B cell (primary cell): ENCODE measurements around the gene SERPINB12. TPM values are rescaled to one million over a fixed set of nuclear protein-coding genes. Genes with fewer than 3 reads are reported as not detected.

ENCODE experiments used
- ATAC-seq: fragments of 200-7000 bp; cut with Tn5 transposase; one replicate; pipeline ENCODE4 v1.10.0; 2021; ENCODE audit warnings: low read depth, mild to moderate bottlenecking, moderate number of reproducible peaks, moderate library complexity
- CTCF ChIA-PET: fragments of 350-600 bp; sonication (Branson Sonifier 250); formaldehyde crosslinking; loops from one replicate; lab custom pipeline; 2021; ENCODE audit warnings: antibody characterized with exemption, inconsistent platforms; lab: Charles Lee
- POLR2A ChIA-PET: fragments of 350-600 bp; sonication (Branson Sonifier 250); formaldehyde crosslinking; loops from one replicate; lab custom pipeline; 2021; ENCODE audit warnings: antibody characterized with exemption; lab: Charles Lee
- DNase-seq: peaks from one replicate; pipeline ENCODE4 v3.0.0; 2013
- H2AFZ ChIP-seq: 2 replicates; pipeline ENCODE4 v1.6.1; 2012; ENCODE audit warnings: mild to moderate bottlenecking, low read depth, low read length; ENCODE audit not compliant: insufficient read depth, poor library complexity, severe bottlenecking
- H3K27ac ChIP-seq, 2 donors: 1 replicate in 1 of 2; 2 replicates in 1 of 2; pipeline ENCODE4 v1.5.1; 2012 to 2013; ENCODE audit warnings: low read length in 2 of 2, mild to moderate bottlenecking in 2 of 2, moderate library complexity in 1 of 2
- H3K27me3 ChIP-seq, 4 experiments: fragments of 200-600 bp in 1 of 4; sonication (generic) in 1 of 4; replicated peaks in 1 of 4; 1 replicate in 2 of 4; 2 replicates in 2 of 4; pipeline versions ENCODE4 v1.6.1 to v1.7.0; 2013 to 2016; ENCODE audit warnings: low read length in 3 of 4, mild to moderate bottlenecking in 2 of 4, mixed read lengths in 1 of 4, moderate library complexity in 1 of 4; ENCODE audit not compliant: insufficient read depth in 4 of 4, control insufficient read depth in 3 of 4; ENCODE audit errors: control extremely low read depth in 1 of 4
- H3K36me3 ChIP-seq, 2 experiments: replicated peaks in 1 of 2; 1 replicate in 1 of 2; 2 replicates in 1 of 2; pipeline versions ENCODE4 v1.6.1 to v1.7.1; 2013; ENCODE audit warnings: low read length in 1 of 2; ENCODE audit not compliant: insufficient read depth in 2 of 2, control insufficient read depth in 1 of 2; ENCODE audit errors: control extremely low read depth in 1 of 2, extremely low read depth in 1 of 2
- H3K4me1 ChIP-seq, 2 donors: fragments of 200-600 bp in 1 of 2; sonication (generic) in 1 of 2; 1 replicate in 1 of 2; 2 replicates in 1 of 2; pipeline versions ENCODE4 v1.5.1 to v1.6.1; 2013 to 2017; ENCODE audit warnings: low read length in 2 of 2; ENCODE audit not compliant: control insufficient read depth in 2 of 2, insufficient read depth in 2 of 2
- H3K4me2 ChIP-seq: replicated peaks from 2 replicates; pipeline ENCODE3; 2012; ENCODE audit warnings: mild to moderate bottlenecking, low read depth, low read length; ENCODE audit not compliant: poor library complexity, severe bottlenecking
- H3K4me3 ChIP-seq, 5 experiments: fragments of 200-600 bp in 1 of 5; sonication (generic) in 1 of 5; 1 replicate in 3 of 5; 2 replicates in 2 of 5; pipeline versions ENCODE4 v1.5.1 to v1.7.0; 2011 to 2016; ENCODE audit warnings: low read length in 4 of 5, mild to moderate bottlenecking in 4 of 5, low read depth in 2 of 5, control low read depth in 1 of 5, moderate library complexity in 1 of 5; ENCODE audit not compliant: insufficient read depth in 1 of 5; ENCODE audit errors: control extremely low read depth in 1 of 5, extremely low read depth in 1 of 5
- H3K79me2 ChIP-seq: fragments of 200-600 bp; sonication (generic); one replicate; pipeline ENCODE4 v1.6.0; 2016; ENCODE audit warnings: low read length; ENCODE audit not compliant: control insufficient read depth, insufficient read depth
- H3K9ac ChIP-seq: fragments of 200-600 bp; sonication (generic); 2 replicates; pipeline ENCODE4 v1.6.1; 2017; ENCODE audit warnings: mild to moderate bottlenecking, low read length, moderate library complexity
- H3K9me3 ChIP-seq, 3 donors: one replicate each; pipeline versions ENCODE4 v1.6.1 to v1.7.1; 2013; ENCODE audit warnings: low read length in 2 of 3; ENCODE audit not compliant: control insufficient read depth in 2 of 3, insufficient read depth in 1 of 3; ENCODE audit errors: control extremely low read depth in 1 of 3
- H4K20me1 ChIP-seq: 2 replicates; pipeline ENCODE4 v1.6.0; 2012; ENCODE audit warnings: mild to moderate bottlenecking, low read length; ENCODE audit not compliant: insufficient read depth, control insufficient read depth, poor library complexity, severe bottlenecking
- H3K27ac Mint-ChIP-seq: one replicate; pipeline ENCODE4 v1.8.0; 2021; ENCODE audit warnings: mixed read lengths
- H3K27me3 Mint-ChIP-seq: one replicate; pipeline ENCODE4 v1.8.0; 2021; ENCODE audit warnings: mixed read lengths
- H3K4me1 Mint-ChIP-seq: one replicate; pipeline ENCODE4 v1.8.0; 2021; ENCODE audit warnings: mixed read lengths
- H3K4me3 Mint-ChIP-seq: one replicate; pipeline ENCODE4 v1.8.0; 2021; ENCODE audit warnings: mixed read lengths
- H3K9me3 Mint-ChIP-seq: one replicate; pipeline ENCODE4 v1.8.0; 2022; ENCODE audit warnings: mixed read lengths; ENCODE audit not compliant: insufficient read depth
- CTCF ChIP-seq: fragments of 200-600 bp; IDR thresholded peaks from one replicate; pipeline ENCODE4 v1.8.0; 2022; ENCODE audit warnings: antibody characterized with exemption, mild to moderate bottlenecking
- EZH2 ChIP-seq: IDR thresholded peaks from 2 replicates; pipeline ENCODE4 v1.6.1; 2012; ENCODE audit warnings: borderline replicate concordance, low read depth, mild to moderate bottlenecking, moderate library complexity, low read length; ENCODE audit not compliant: insufficient read depth, poor library complexity, severe bottlenecking
- WGBS: methylation state at CpG from one replicate; pipeline ENCODE4 v1.1.5; 2013; ENCODE audit warnings: missing lambda C conversion rate; ENCODE audit not compliant: insufficient coverage; 5-methylcytosine and 5-hydroxymethylcytosine counted together
- intact Hi-C: fragments of 100-400 bp; cut with micrococcal nuclease; formaldehyde crosslinking; loops from one replicate; pipeline ENCODE4 v1.10.0; 2022
- polyA plus RNA-seq: library from polyadenylated mRNA; depleted of rRNA; stranded (reverse); fragments of >200 nt; gene quantifications from 2 replicates; pipeline ENCODE4 v1.2.3, GENCODE V29; 2012
- total RNA-seq, 2 donors: library from RNA; stranded (reverse); fragments of 120-200 nt in 1 of 2; gene quantifications; 1 replicate in 1 of 2; 2 replicates in 1 of 2; pipeline versions ENCODE4 v1.2.3 to v1.2.4, GENCODE V29; 2013 to 2022

The SERPINB12 gene
- total and polyA plus RNA-seq, 2 donors (not counting 1 experiment from before 2014, with no cell fraction given) = not detected

GRCh38 chr18:63514888-63515678, 27.1 kb upstream of the SERPINB12 start:
- DNase-seq = no peak
- H3K36me3 ChIP-seq = no peaks in the 10 kb centered on the region
- CTCF ChIA-PET = interaction anchor here (1.0 to 6.4 kb wide), 5 partner anchors 7 to 480 kb away, joined by 3 to 47 read pairs (median 8); no protein-coding TSS in a partner anchor

More at GRCh38 chr18:63514888-63515678, 27.1 kb upstream of the SERPINB12 start:
- Mint-ChIP-seq H3K9me3 (no peaks in the 10 kb centered on the region), H3K27me3 (peaks cover 28% of the 10 kb centered on the region), H3K4me1 (no peaks in the 10 kb centered on the region), H3K4me3 (no peak overlapping the region), H3K27ac (no peak overlapping the region)
- Histone ChIP-seq H3K4me2 (no peak overlapping the region), H2AFZ (no peak overlapping the region), H3K27ac (no peak overlapping the region), H3K27me3 (no peaks in the 10 kb centered on the region), H4K20me1 (no peaks in the 10 kb centered on the region), H3K9me3 (no peaks in the 10 kb centered on the region), H3K79me2 (no peaks in the 10 kb centered on the region), H3K4me1 (peaks cover 0 to 4% of the 10 kb centered on the region in 2 donors), H3K9ac (no peak overlapping the region), H3K4me3 (no peak overlapping the region)
- intact Hi-C loops = loop anchor here (5.0 kb wide), 1 partner anchor 892 kb away; no protein-coding TSS in a partner anchor
- ATAC-seq = no peak
- POLR2A ChIA-PET = no interaction called here
- TF ChIP-seq CTCF = no peak
- TF ChIP-seq EZH2 = no peak
- WGBS = 87% methylated on average over 4 of the region's 9 CpGs
